HG02840 (cell line): ENCODE measurements around the gene TIA1.
"Not testable (repeated sequence)": the region's sequence is repeated elsewhere in the genome, so short reads cannot be mapped to it uniquely, and the experiment has no call there.

ENCODE experiments used
- ATAC-seq: cut with Tn5 transposase; IDR thresholded peaks from one replicate; pipeline ENCODE4 v1.9.1; 2021; ENCODE audit warnings: mild to moderate bottlenecking, moderate library complexity, moderate number of reproducible peaks; ENCODE audit not compliant: unreplicated experiment, low FRiP score

The TIA1 gene

GRCh38 chr2:70226781-70227180 lies 21.6 kb downstream of the TIA1 start:
- no peak for ATAC-seq

- not testable (repeated sequence) for ATAC-seq
Observed at GRCh38 chr2:70223305-70223704, 25.1 kb downstream of the TIA1 start.

- no peak for ATAC-seq
Observed at GRCh38 chr2:70214953-70215549, 33.4 kb downstream of the TIA1 start.

GRCh38 chr2:70214365-70214764 lies 34.1 kb downstream of the TIA1 start:
- no peak for ATAC-seq

- no peak for ATAC-seq
Observed at GRCh38 chr2:70212298-70212932, 36.0 kb downstream of the TIA1 start.

- no peak for ATAC-seq
Observed at GRCh38 chr2:70211595-70211994, 36.8 kb downstream of the TIA1 start.

- no peak for ATAC-seq
Observed at GRCh38 chr2:70204452-70204851, 44.0 kb downstream of the TIA1 start.

- ATAC-seq: no peak
Observed at GRCh38 chr2:70203086-70203485, 45.3 kb downstream of the TIA1 start.

GRCh38 chr2:70202236-70202806 lies 46.1 kb downstream of the TIA1 start:
- ATAC-seq: no peak

GRCh38 chr2:70201831-70202230 lies 46.6 kb downstream of the TIA1 start:
- no peak for ATAC-seq

- ATAC-seq: no peak
Observed at GRCh38 chr2:70201225-70201768, 47.1 kb downstream of the TIA1 start.

- no peak for ATAC-seq
Observed at GRCh38 chr2:70199320-70199864, 49.0 kb downstream of the TIA1 start.

- ATAC-seq: no peak
Observed at GRCh38 chr2:70192516-70192915, 55.9 kb downstream of the TIA1 start.

- no peak for ATAC-seq
Observed at GRCh38 chr2:70191244-70191735, 57.1 kb downstream of the TIA1 start.

GRCh38 chr2:70190418-70191243 lies 57.8 kb downstream of the TIA1 start, which contains the start of gene C2orf42:
C2orf42 (minus strand) TSS chr2:70191019; CDS start chr2:70181985, 9,034 bp downstream.
- peak; percentile 87 for ATAC-seq

- ATAC-seq: no peak
Observed at GRCh38 chr2:70188460-70188859, 60.0 kb downstream of the TIA1 start.

GRCh38 chr2:70187170-70187569 lies 61.3 kb downstream of the TIA1 start:
- ATAC-seq: not testable (repeated sequence)

GRCh38 chr2:70182689-70183088 lies 65.7 kb downstream of the TIA1 start:
- no peak for ATAC-seq

GRCh38 chr2:70181363-70181956 lies 67.0 kb downstream of the TIA1 start:
- ATAC-seq: no peak

GRCh38 chr2:70173520-70173919 lies 74.9 kb downstream of the TIA1 start:
- ATAC-seq: no peak
